Lower leg skin (tissue), 4 donors: ENCODE results near the gene XPC. TPM values are rescaled to one million over a fixed set of nuclear protein-coding genes. Genes with fewer than 3 reads are reported as not detected.
A peak's percentile ranks its signal among the peaks of the same experiment; 100 is the strongest.

ENCODE experiments used
- DNase-seq, 2 donors: peaks; one replicate each; pipeline ENCODE4 v3.0.0-alpha.2; 2019; ENCODE audit warnings: low spot score in 2 of 2
- H3K4me3 ChIP-seq: fragments of 200-600 bp; sonication (generic); 2 replicates; pipeline ENCODE4 v1.5.1; 2017; ENCODE audit warnings: mild to moderate bottlenecking, low read depth; ENCODE audit not compliant: poor library complexity, severe bottlenecking
- CTCF ChIP-seq, 3 donors: fragments of 450-650 bp; IDR thresholded peaks; one replicate each; pipeline ENCODE4 v1.5.1; 2016; ENCODE audit warnings: antibody characterized with exemption in 3 of 3, mild to moderate bottlenecking in 3 of 3, moderate library complexity in 2 of 3
- POLR2A ChIP-seq, 2 donors: fragments of 450-650 bp; IDR thresholded peaks; one replicate each; pipeline ENCODE4 v1.6.1; 2016 to 2017; ENCODE audit warnings: antibody characterized with exemption in 2 of 2, mild to moderate bottlenecking in 1 of 2, moderate library complexity in 1 of 2
- WGBS, 2 donors: methylation state at CpG; one replicate each; pipeline ENCODE4 v1.1.5; 2018; 5-methylcytosine and 5-hydroxymethylcytosine counted together
- intact Hi-C: fragments of 100-400 bp; cut with DNase I; formaldehyde crosslinking; loops from one replicate; pipeline ENCODE4 v1.15.0; 2023; ENCODE audit warnings: low total_unique reads
- total RNA-seq, 4 donors: library from RNA; depleted of rRNA; stranded (reverse); fragments of >200 nt; gene quantifications; one replicate each; pipeline ENCODE4 v1.1.0, GENCODE V29; 2016

Gene XPC
- total RNA-seq, 4 donors from 2014 or later = 50.6 to 110 (median 76.2) TPM

GRCh38 chr3:14120111-14120920, 58.1 kb downstream of the XPC start:
- peak in 1 of 2 donors; percentile 63 for DNase-seq
- 92 to 95% methylated on average over 11 of the region's 11 CpGs for WGBS, 2 donors
- no peak overlapping the region for H3K4me3 ChIP-seq
- TF ChIP-seq POLR2A (IDR thresholded peaks at IDR 0.05) = no peak
- TF ChIP-seq CTCF (IDR thresholded peaks at IDR 0.05) = no peak
- intact Hi-C loops = loop anchor here (10.0 kb wide), 1 partner anchor 54 kb away; the partner anchor contains the start of genes LSM3 and XPC

- no peak for DNase-seq
- no peak overlapping the region for H3K4me3 ChIP-seq
- WGBS, 2 donors = 72 to 78% methylated on average over 2 of the region's 2 CpGs
- TF ChIP-seq CTCF (IDR thresholded peaks at IDR 0.05) = no peak
- TF ChIP-seq POLR2A (IDR thresholded peaks at IDR 0.05) = no peak
- intact Hi-C loops = loop anchor here (5.0 to 10.0 kb wide), 2 partner anchors 55 to 222 kb away; partner anchors contain the start of genes LSM3 and XPC
Measured at GRCh38 chr3:14119651-14120050, 58.8 kb downstream of the XPC start.

GRCh38 chr3:14118400-14119381, 59.7 kb downstream of the XPC start:
- TF ChIP-seq CTCF (IDR thresholded peaks at IDR 0.05) (no peak), POLR2A (IDR thresholded peaks at IDR 0.05) (no peak)
- H3K4me3 ChIP-seq = no peak overlapping the region
- intact Hi-C loops = loop anchor here (5.0 kb wide), 1 partner anchor 221 kb away; no protein-coding TSS in a partner anchor
- peak in 1 of 2 donors; percentile 60 for DNase-seq
- 50 to 64% methylated on average over 13 of the region's 13 CpGs for WGBS, 2 donors

GRCh38 chr3:14117468-14118399, 60.7 kb downstream of the XPC start:
- TF ChIP-seq POLR2A (IDR thresholded peaks at IDR 0.05) = no peak
- WGBS, 2 donors = 84 to 89% methylated on average over 10 of the region's 10 CpGs
- DNase-seq = peak in 1 of 2 donors; percentile 76
- no peak overlapping the region for H3K4me3 ChIP-seq
- intact Hi-C loops = loop anchor here (5.0 kb wide), 1 partner anchor 220 kb away; no protein-coding TSS in a partner anchor

- DNase-seq = no peak
- TF ChIP-seq CTCF (IDR thresholded peaks at IDR 0.05) (no peak), POLR2A (IDR thresholded peaks at IDR 0.05) (no peak)
- intact Hi-C loops = no loop called here
- WGBS, 2 donors = 92% methylated on average over 7 of the region's 7 CpGs
- H3K4me3 ChIP-seq = no peak overlapping the region
Measured at GRCh38 chr3:14113965-14114635, 64.3 kb downstream of the XPC start.
